Glutamatergic neuron (in vitro differentiated cells): ENCODE measurements around the gene CNST. TPM values are rescaled to one million over a fixed set of nuclear protein-coding genes. Genes with fewer than 3 reads are reported as not detected.
A peak's percentile ranks its signal among the peaks of the same experiment; 100 is the strongest.

Experiments used
- DNase-seq: peaks from one replicate; pipeline ENCODE4 v3.0.0; 2022
- H3K27ac Mint-ChIP-seq: one replicate; pipeline ENCODE4 v1.8.0; 2020; ENCODE audit warnings: mild to moderate bottlenecking, mixed read lengths, inconsistent platforms; ENCODE audit not compliant: unreplicated experiment
- H3K27me3 Mint-ChIP-seq: one replicate; pipeline ENCODE4 v1.8.0; 2020; ENCODE audit warnings: mild to moderate bottlenecking, moderate library complexity, mixed read lengths, inconsistent platforms; ENCODE audit not compliant: unreplicated experiment
- H3K36me3 Mint-ChIP-seq: one replicate; pipeline ENCODE4 v1.8.0; 2020; ENCODE audit warnings: mild to moderate bottlenecking, mixed read lengths, inconsistent platforms; ENCODE audit not compliant: unreplicated experiment
- H3K4me1 Mint-ChIP-seq: one replicate; pipeline ENCODE4 v1.8.0; 2020; ENCODE audit warnings: mild to moderate bottlenecking, low read depth, mixed read lengths, inconsistent platforms; ENCODE audit not compliant: unreplicated experiment
- H3K4me3 Mint-ChIP-seq: one replicate; pipeline ENCODE4 v1.8.0; 2020; ENCODE audit warnings: mild to moderate bottlenecking, mixed read lengths, inconsistent platforms; ENCODE audit not compliant: unreplicated experiment
- H3K9me3 Mint-ChIP-seq: one replicate; pipeline ENCODE4 v1.8.0; 2020; ENCODE audit warnings: mild to moderate bottlenecking, moderate library complexity, mixed read lengths, inconsistent platforms; ENCODE audit not compliant: unreplicated experiment
- total RNA-seq: library from RNA; stranded (reverse); fragmentation: NEBNext Ultra II Directional; extraction: Animal tissue kit (Norgen Biotek cat#: 25700); gene quantifications from one replicate; pipeline ENCODE4 v1.2.1, GENCODE V29; 2021; ENCODE audit not compliant: unreplicated experiment
- TF ChIP-seq, protein P1 (sequence below): fragments of 200-600 bp; sonication (generic); IDR thresholded peaks from one replicate; pipeline ENCODE4 v1.5.0; 2021; ENCODE audit not compliant: partially characterized antibody, unreplicated experiment

CNST gene
- total RNA-seq, 1 donor from 2014 or later, result 87.2 TPM

DNA sequence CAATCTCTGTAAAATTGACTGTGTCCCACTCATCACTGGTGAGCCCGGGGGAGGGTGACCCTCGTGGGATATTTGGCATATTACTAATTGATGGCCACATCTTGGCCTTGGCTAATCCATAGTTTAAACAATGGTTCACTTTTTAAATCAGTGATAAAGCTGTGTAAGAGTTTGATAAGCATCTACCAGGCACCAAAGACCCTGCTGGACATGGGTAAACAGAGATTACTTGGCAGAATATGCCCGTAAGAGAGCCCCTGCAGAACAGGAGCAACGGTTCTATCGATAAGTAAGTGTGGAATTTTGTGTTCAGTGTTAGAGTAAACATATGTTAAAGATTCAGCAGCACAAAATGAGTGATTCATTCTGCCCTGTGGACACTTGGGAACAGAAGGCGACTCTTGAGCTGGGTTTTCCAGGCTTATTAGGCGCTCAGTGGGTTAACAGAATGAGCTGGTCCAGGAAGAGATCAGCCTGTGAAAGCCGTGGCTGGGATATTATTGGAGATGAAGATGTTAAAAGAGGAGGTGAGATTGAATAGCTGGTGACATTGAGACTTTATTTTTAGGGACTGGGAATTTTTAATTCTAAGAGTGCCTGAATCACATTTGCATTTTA is 55.9 kb downstream of the CNST start:
- Mint-ChIP-seq H3K36me3 (peaks cover 10% of the 10 kb centered on the region), H3K9me3 (peaks cover 2% of the 10 kb centered on the region), H3K4me1 (peaks cover 3% of the 10 kb centered on the region), H3K4me3 (no peak overlapping the region), H3K27ac (peak overlapping the region; percentile 35), H3K27me3 (no peaks in the 10 kb centered on the region)
- TF ChIP-seq, protein P1, sequence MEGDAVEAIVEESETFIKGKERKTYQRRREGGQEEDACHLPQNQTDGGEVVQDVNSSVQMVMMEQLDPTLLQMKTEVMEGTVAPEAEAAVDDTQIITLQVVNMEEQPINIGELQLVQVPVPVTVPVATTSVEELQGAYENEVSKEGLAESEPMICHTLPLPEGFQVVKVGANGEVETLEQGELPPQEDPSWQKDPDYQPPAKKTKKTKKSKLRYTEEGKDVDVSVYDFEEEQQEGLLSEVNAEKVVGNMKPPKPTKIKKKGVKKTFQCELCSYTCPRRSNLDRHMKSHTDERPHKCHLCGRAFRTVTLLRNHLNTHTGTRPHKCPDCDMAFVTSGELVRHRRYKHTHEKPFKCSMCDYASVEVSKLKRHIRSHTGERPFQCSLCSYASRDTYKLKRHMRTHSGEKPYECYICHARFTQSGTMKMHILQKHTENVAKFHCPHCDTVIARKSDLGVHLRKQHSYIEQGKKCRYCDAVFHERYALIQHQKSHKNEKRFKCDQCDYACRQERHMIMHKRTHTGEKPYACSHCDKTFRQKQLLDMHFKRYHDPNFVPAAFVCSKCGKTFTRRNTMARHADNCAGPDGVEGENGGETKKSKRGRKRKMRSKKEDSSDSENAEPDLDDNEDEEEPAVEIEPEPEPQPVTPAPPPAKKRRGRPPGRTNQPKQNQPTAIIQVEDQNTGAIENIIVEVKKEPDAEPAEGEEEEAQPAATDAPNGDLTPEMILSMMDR, result no peak
- no peak for DNase-seq

DNA sequence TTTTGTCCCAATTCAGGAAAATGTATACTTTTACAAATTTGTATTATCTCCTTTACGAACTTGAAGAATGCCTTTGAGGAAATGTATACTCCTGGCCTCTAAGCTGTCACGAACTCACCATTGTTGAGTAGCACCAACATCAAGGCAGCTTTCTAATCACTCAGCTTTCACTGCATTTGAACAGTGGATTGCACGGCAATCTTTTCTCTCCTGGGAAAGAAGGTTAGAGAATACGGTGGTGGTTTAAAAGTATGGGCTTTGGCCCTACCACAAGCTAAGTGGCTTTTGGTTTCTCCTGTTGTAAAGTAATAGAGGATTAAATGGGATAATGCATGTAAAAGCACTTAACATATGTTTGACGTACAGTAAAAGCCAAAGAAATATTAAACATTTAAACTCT is 57.8 kb downstream of the CNST start:
- H3K36me3 Mint-ChIP-seq, result peaks cover 15% of the 10 kb centered on the region
- peaks cover 3% of the 10 kb centered on the region for H3K4me1 Mint-ChIP-seq
- no peaks in the 10 kb centered on the region for H3K27me3 Mint-ChIP-seq
- H3K4me3 Mint-ChIP-seq, result no peak overlapping the region
- peaks cover 4% of the 10 kb centered on the region for H3K9me3 Mint-ChIP-seq
- peak overlapping the region; percentile 50 for H3K27ac Mint-ChIP-seq
- DNase-seq, result no peak
- TF ChIP-seq, protein P1, result no peak

DNA sequence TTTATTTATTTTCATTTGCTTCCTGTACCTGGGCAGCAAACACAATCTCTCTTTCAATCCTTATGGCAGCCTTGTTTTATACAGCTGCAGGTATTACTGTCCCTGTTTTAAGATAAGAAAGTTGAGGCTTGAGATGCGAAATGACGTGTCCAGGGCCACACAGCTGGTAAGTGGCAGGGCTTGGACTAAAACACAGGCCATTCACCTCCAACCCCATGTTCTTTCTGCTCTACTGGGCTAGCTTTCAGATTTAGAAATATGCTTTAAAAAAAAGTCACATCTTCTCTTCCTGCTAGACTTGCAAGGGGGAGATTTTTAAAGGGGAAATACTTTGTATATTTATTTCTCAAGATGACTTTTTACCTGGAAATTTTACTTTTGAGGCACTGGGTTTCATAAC is 62.8 kb downstream of the CNST start:
- TF ChIP-seq, protein P1, result no peak
- Mint-ChIP-seq H3K4me3 (no peak overlapping the region), H3K4me1 (no peaks in the 10 kb centered on the region), H3K27ac (no peak overlapping the region), H3K9me3 (peaks cover 4% of the 10 kb centered on the region), H3K36me3 (peaks cover 11% of the 10 kb centered on the region), H3K27me3 (no peaks in the 10 kb centered on the region)
- no peak for DNase-seq

DNA sequence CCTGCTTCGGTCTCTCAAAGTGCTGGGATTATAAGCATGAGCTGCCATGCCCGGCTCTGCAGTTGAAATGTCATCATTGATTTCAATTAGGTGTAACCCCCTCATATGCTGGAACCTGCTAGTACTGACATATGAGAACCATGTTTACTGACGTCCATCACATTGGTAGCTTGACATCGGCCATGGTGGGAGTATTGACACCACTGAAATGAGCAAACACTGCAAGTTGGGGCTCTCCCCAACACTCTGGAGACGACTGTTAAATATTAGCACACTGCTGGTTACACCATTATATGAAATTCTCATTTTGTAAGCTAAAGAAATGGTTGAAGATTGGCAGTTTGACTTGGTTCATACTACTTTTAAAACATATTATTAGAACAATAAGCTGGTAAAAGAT is 63.7 kb downstream of the CNST start:
- Mint-ChIP-seq H3K4me3 (no peak overlapping the region), H3K4me1 (no peaks in the 10 kb centered on the region), H3K27me3 (no peaks in the 10 kb centered on the region), H3K36me3 (peaks cover 15% of the 10 kb centered on the region), H3K9me3 (peaks cover 4% of the 10 kb centered on the region), H3K27ac (no peak overlapping the region)
- no peak for DNase-seq
- TF ChIP-seq, protein P1, result no peak

DNA sequence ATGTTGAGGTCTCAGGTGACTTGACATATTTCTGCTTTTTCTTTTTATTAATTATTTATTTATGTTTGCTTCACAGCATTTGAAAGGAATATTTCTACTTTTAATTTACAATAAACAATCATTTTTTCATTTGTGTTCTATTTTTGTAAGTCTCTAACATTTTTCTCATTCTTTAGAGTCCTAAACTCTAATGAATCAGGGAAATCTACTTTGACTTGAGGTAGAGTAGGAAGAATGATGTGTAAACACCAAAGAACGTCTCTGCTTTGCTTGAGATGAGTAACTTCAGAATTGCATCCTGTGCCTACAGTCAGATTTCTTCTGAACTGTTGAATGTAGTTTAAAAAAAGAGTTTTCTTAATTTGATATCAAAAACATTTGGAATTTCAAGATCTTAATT is 65.2 kb downstream of the CNST start:
- Mint-ChIP-seq H3K36me3 (peaks cover 20% of the 10 kb centered on the region), H3K27ac (no peak overlapping the region), H3K27me3 (no peaks in the 10 kb centered on the region), H3K4me3 (no peak overlapping the region), H3K4me1 (no peaks in the 10 kb centered on the region), H3K9me3 (peaks cover 4% of the 10 kb centered on the region)
- TF ChIP-seq, protein P1, result no peak
- DNase-seq, result no peak
